Upper lobe of left lung (tissue), 6 donors: ENCODE results near the gene PDE11A. TPM values are rescaled to one million over a fixed set of nuclear protein-coding genes. Genes with fewer than 3 reads are reported as not detected.

ENCODE experiments used
- ATAC-seq, 2 donors: fragments of 200-7000 bp; cut with Tn5 transposase; one replicate each; pipeline ENCODE4 v1.9.1; 2022; ENCODE audit warnings: mild to moderate bottlenecking in 2 of 2, moderate library complexity in 2 of 2; ENCODE audit not compliant: low FRiP score in 2 of 2
- DNase-seq, 2 donors: peaks; one replicate each; pipeline ENCODE4 v3.0.0-alpha.2; 2019 to 2020
- H3K27ac ChIP-seq, 4 donors: fragments of 200-600 bp; sonication (generic); one replicate each; pipeline ENCODE4 v1.5.1; 2016 to 2019
- H3K27me3 ChIP-seq, 4 donors: fragments of 200-600 bp; sonication (generic); one replicate each; pipeline ENCODE4 v1.5.1; 2017 to 2019
- H3K36me3 ChIP-seq, 4 donors: fragments of 200-600 bp; sonication (generic); one replicate each; pipeline ENCODE4 v1.5.1; 2016 to 2019
- H3K4me1 ChIP-seq, 4 donors: fragments of 200-600 bp; sonication (generic); one replicate each; pipeline ENCODE4 v1.5.1; 2018 to 2019
- H3K4me3 ChIP-seq, 4 donors: fragments of 200-600 bp; sonication (generic); one replicate each; pipeline ENCODE4 v1.5.1; 2017 to 2019; ENCODE audit warnings: mild to moderate bottlenecking in 2 of 4, moderate library complexity in 1 of 4
- H3K9me3 ChIP-seq, 4 donors: fragments of 200-600 bp; sonication (generic); one replicate each; pipeline ENCODE4 v1.5.1; 2018 to 2019
- CTCF ChIP-seq, 6 experiments: fragments of 450-650 bp in 4 of 6; fragments of 200-600 bp in 2 of 6; sonication (generic) in 2 of 6; IDR thresholded peaks; one replicate each; pipeline ENCODE4 v1.5.1; 2016 to 2019; ENCODE audit warnings: antibody characterized with exemption in 6 of 6
- EP300 ChIP-seq, 4 donors: sonication (generic); formaldehyde crosslinking; IDR thresholded peaks; one replicate each; pipeline ENCODE4 v1.5.1; 2017; ENCODE audit warnings: antibody characterized with exemption in 4 of 4, control low read depth in 2 of 4
- POLR2A ChIP-seq, 4 donors: fragments of 450-650 bp; IDR thresholded peaks; one replicate each; pipeline ENCODE4 v1.5.1; 2016 to 2017; ENCODE audit warnings: antibody characterized with exemption in 4 of 4, mild to moderate bottlenecking in 2 of 4
- POLR2AphosphoS5 ChIP-seq, 2 donors: sonication (generic); formaldehyde crosslinking; IDR thresholded peaks; one replicate each; pipeline ENCODE4 v1.5.1; 2017; ENCODE audit warnings: antibody characterized with exemption in 2 of 2
- WGBS, 2 donors: methylation state at CpG; one replicate each; pipeline ENCODE4 v1.1.5; 2017 to 2018; 5-methylcytosine and 5-hydroxymethylcytosine counted together
- total RNA-seq, 6 donors: library from RNA; depleted of rRNA in 4 of 6; stranded (reverse); fragments of >200 nt in 4 of 6; gene quantifications; one replicate each; pipeline versions ENCODE4 v1.1.0 to v1.2.1, GENCODE V29; 2016 to 2021
- donor health status: DM: no; HTN: no; CAD: no; lungs with moderate emphysema.
- donor health status: DM: no; HTN: yes; CAD: no; lungs with severe emphysema.

The PDE11A gene
- total RNA-seq, 6 donors from 2014 or later = 0.03 to 0.57 (median 0.33) TPM; not detected in 3

- no peaks in the 10 kb centered on the region for H3K27me3 ChIP-seq
- WGBS, 2 donors = 92 to 97% methylated on average over 3 of the region's 3 CpGs
- no peak overlapping the region for H3K27ac ChIP-seq
- peaks cover 0 to 7% (median 0%) of the 10 kb centered on the region in 4 donors for H3K4me1 ChIP-seq
- no peak for ATAC-seq
- H3K4me3 ChIP-seq = no peak overlapping the region
- H3K36me3 ChIP-seq = no peaks in the 10 kb centered on the region
- DNase-seq = no peak
- H3K9me3 ChIP-seq = no peaks in the 10 kb centered on the region
- no peak for TF ChIP-seq CTCF (IDR thresholded peaks at IDR 0.05)
- TF ChIP-seq POLR2AphosphoS5 (IDR thresholded peaks at IDR 0.05) = no peak
- TF ChIP-seq EP300 (IDR thresholded peaks at IDR 0.05) = no peak
- no peak for TF ChIP-seq POLR2A (IDR thresholded peaks at IDR 0.05)
These were observed 349.3 kb downstream of the PDE11A start for GRCh38 chr2:177723235-177723634.

- Histone ChIP-seq H3K27ac (no peak overlapping the region), H3K4me1 (peaks cover 0 to 7% (median 0%) of the 10 kb centered on the region in 4 donors), H3K4me3 (no peak overlapping the region), H3K36me3 (no peaks in the 10 kb centered on the region), H3K9me3 (no peaks in the 10 kb centered on the region), H3K27me3 (no peaks in the 10 kb centered on the region)
- WGBS, 2 donors = 82 to 84% methylated on average over 11 of the region's 11 CpGs
- no peak for TF ChIP-seq POLR2AphosphoS5 (IDR thresholded peaks at IDR 0.05)
- DNase-seq (no peak), ATAC-seq (no peak)
These were observed 350.6 kb downstream of the PDE11A start for GRCh38 chr2:177721818-177722567.

GRCh38 chr2:177721087-177721486 is 351.5 kb downstream of the PDE11A start:
- H3K4me3 ChIP-seq = no peak overlapping the region
- 90 to 92% methylated on average over 2 of the region's 2 CpGs for WGBS, 2 donors
- H3K9me3 ChIP-seq = no peaks in the 10 kb centered on the region
- H3K36me3 ChIP-seq = no peaks in the 10 kb centered on the region
- DNase-seq (no peak), ATAC-seq (no peak)
- TF ChIP-seq CTCF (IDR thresholded peaks at IDR 0.05) (no peak), EP300 (IDR thresholded peaks at IDR 0.05) (no peak), POLR2AphosphoS5 (IDR thresholded peaks at IDR 0.05) (no peak), POLR2A (IDR thresholded peaks at IDR 0.05) (no peak)
- H3K27ac ChIP-seq = no peak overlapping the region
- H3K4me1 ChIP-seq = peaks cover 0 to 7% (median 0%) of the 10 kb centered on the region in 4 donors
- H3K27me3 ChIP-seq = no peaks in the 10 kb centered on the region

- no peak overlapping the region for H3K4me3 ChIP-seq
- H3K4me1 ChIP-seq = no peaks in the 10 kb centered on the region
- H3K27ac ChIP-seq = no peak overlapping the region
- WGBS, 2 donors = 70 to 71% methylated on average over 3 of the region's 3 CpGs
- no peaks in the 10 kb centered on the region for H3K27me3 ChIP-seq
- TF ChIP-seq POLR2A (IDR thresholded peaks at IDR 0.05) (no peak), POLR2AphosphoS5 (IDR thresholded peaks at IDR 0.05) (no peak), CTCF (IDR thresholded peaks at IDR 0.05) (no peak), EP300 (IDR thresholded peaks at IDR 0.05) (no peak)
- DNase-seq = no peak
- no peak for ATAC-seq
- H3K36me3 ChIP-seq = no peaks in the 10 kb centered on the region
- no peaks in the 10 kb centered on the region for H3K9me3 ChIP-seq
These were observed 354.6 kb downstream of the PDE11A start for GRCh38 chr2:177717831-177718618.

- H3K9me3 ChIP-seq = no peaks in the 10 kb centered on the region
- H3K36me3 ChIP-seq = no peaks in the 10 kb centered on the region
- no peak overlapping the region for H3K4me3 ChIP-seq
- no peaks in the 10 kb centered on the region for H3K27me3 ChIP-seq
- TF ChIP-seq POLR2A (IDR thresholded peaks at IDR 0.05) (no peak), CTCF (IDR thresholded peaks at IDR 0.05) (no peak), EP300 (IDR thresholded peaks at IDR 0.05) (no peak), POLR2AphosphoS5 (IDR thresholded peaks at IDR 0.05) (no peak)
- no peak overlapping the region for H3K27ac ChIP-seq
- ATAC-seq (no peak), DNase-seq (no peak)
- 82 to 100% methylated on average over 1 of the region's 1 CpG for WGBS, 2 donors
- H3K4me1 ChIP-seq = no peaks in the 10 kb centered on the region
These were observed 356.1 kb downstream of the PDE11A start for GRCh38 chr2:177716484-177716883.
